Endodermal cell (in vitro differentiated cells): ENCODE results near the gene PXDC1. TPM values are rescaled to one million over a fixed set of nuclear protein-coding genes. Genes with fewer than 3 reads are reported as not detected.
A peak's percentile ranks its signal among the peaks of the same experiment; 100 is the strongest.
"Not testable (repeated sequence)": the region's sequence is repeated elsewhere in the genome, so short reads cannot be mapped to it uniquely, and the experiment has no call there.

ENCODE experiments used
- DNase-seq: peaks from one replicate; pipeline ENCODE4 v3.0.0-alpha.2; 2017
- H3K27ac ChIP-seq: 2 replicates; pipeline ENCODE4 v1.5.1; 2013; ENCODE audit warnings: mild to moderate bottlenecking, low read depth, low read length, moderate library complexity
- H3K27me3 ChIP-seq: 2 replicates; pipeline ENCODE4 v1.6.1; 2013; ENCODE audit warnings: mild to moderate bottlenecking, low read length, moderate library complexity; ENCODE audit not compliant: insufficient read depth, control insufficient read depth, poor library complexity, severe bottlenecking
- H3K36me3 ChIP-seq: 2 replicates; pipeline ENCODE4 v1.7.0; 2013; ENCODE audit warnings: mild to moderate bottlenecking, low read length, moderate library complexity; ENCODE audit not compliant: control insufficient read depth, insufficient read depth
- H3K4me1 ChIP-seq: one replicate; pipeline ENCODE4 v1.7.0; 2013; ENCODE audit warnings: low read length; ENCODE audit not compliant: control insufficient read depth, insufficient read depth
- H3K4me3 ChIP-seq: 2 replicates; pipeline ENCODE4 v1.5.1; 2013; ENCODE audit warnings: mild to moderate bottlenecking, low read length, moderate library complexity
- H3K9ac ChIP-seq: 2 replicates; pipeline ENCODE4 v1.6.1; 2013; ENCODE audit warnings: mild to moderate bottlenecking, low read length, moderate library complexity; ENCODE audit not compliant: poor library complexity, severe bottlenecking; ENCODE audit errors: extremely low read depth
- H3K9me3 ChIP-seq: 2 replicates; pipeline ENCODE4 v1.6.1; 2013; ENCODE audit warnings: mild to moderate bottlenecking, low read length, moderate library complexity; ENCODE audit not compliant: control insufficient read depth
- H3K27ac Mint-ChIP-seq: 2 replicates; pipeline ENCODE4 v1.8.0; 2020; ENCODE audit warnings: mixed read lengths
- H3K27me3 Mint-ChIP-seq: 2 replicates; pipeline ENCODE4 v1.8.0; 2021; ENCODE audit warnings: mild to moderate bottlenecking, mixed read lengths; ENCODE audit not compliant: insufficient read depth
- H3K36me3 Mint-ChIP-seq: 2 replicates; pipeline ENCODE4 v1.8.0; 2020; ENCODE audit warnings: low read depth, mixed read lengths
- H3K4me1 Mint-ChIP-seq: 2 replicates; pipeline ENCODE4 v1.8.0; 2020; ENCODE audit warnings: mixed read lengths
- H3K4me3 Mint-ChIP-seq: 2 replicates; pipeline ENCODE4 v1.8.0; 2020; ENCODE audit warnings: mild to moderate bottlenecking, moderate library complexity, mixed read lengths
- H3K9me3 Mint-ChIP-seq: 2 replicates; pipeline ENCODE4 v1.8.0; 2020; ENCODE audit warnings: mild to moderate bottlenecking, mixed read lengths
- WGBS, 2 experiments: methylation state at CpG; one replicate each; pipeline versions ENCODE4 v1.1.5 to v1.1.7; 2013; ENCODE audit warnings: missing lambda C conversion rate in 2 of 2, mixed read lengths in 1 of 2; ENCODE audit not compliant: insufficient coverage in 1 of 2, insufficient read length in 1 of 2; 5-methylcytosine and 5-hydroxymethylcytosine counted together
- total RNA-seq, 2 donors: library from RNA; stranded (reverse); fragmentation: NEBNext Ultra II Directional in 1 of 2; extraction: Animal tissue kit (Norgen Biotek cat#: 25700) in 1 of 2; gene quantifications; 2 replicates in 1 of 2; 3 replicates in 1 of 2; pipeline ENCODE4 v1.2.1, GENCODE V29; 2021
- TF ChIP-seq, protein P1 (sequence below): fragments of 200-600 bp; sonication (generic); conservative IDR thresholded peaks from 2 replicates; pipeline ENCODE4 v1.5.0; 2021; ENCODE audit warnings: antibody characterized with exemption, mild to moderate bottlenecking

Gene PXDC1
- total RNA-seq, 2 donors from 2014 or later: 3.3 to 4.6 TPM

- H3K4me3 Mint-ChIP-seq: no peak overlapping the region
These were observed 10.4 kb upstream of the PXDC1 start for GRCh38 chr6:3761989-3762270.

DNA sequence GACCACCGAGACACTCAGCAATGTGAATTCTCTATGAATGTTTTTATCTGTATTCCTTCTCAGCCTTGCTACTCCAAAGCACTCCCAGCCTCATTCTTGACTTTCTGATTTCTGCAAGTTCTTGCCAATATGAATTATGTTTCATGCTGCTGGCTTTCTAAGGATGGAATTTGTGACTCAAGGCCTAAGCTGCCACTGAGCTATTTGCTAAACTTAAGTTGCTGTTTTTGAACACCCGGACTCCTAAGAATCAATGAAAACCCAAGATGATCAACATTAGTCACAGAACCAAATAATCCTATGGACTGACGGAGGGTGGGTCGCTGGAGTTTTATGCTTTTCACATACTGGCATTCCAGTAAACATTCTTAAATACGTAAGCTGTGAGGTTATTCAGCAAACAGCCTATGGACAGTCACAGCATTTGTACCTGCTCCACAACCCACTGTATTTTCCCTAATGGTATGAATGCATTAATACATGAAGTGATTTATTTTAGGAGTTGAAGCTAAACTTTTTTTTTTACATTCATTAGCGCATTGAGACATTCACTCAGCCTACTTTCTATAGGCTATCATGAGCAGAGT, 8.2 kb upstream of the PXDC1 start:
- DNase-seq: no peak
- no peak overlapping the region for H3K4me3 ChIP-seq
- H3K27ac ChIP-seq: no peak overlapping the region
- 94 to 100% methylated on average over 4 to 6 of the region's 6 CpGs for WGBS, 2 experiments
- H3K27me3 ChIP-seq: no peaks in the 10 kb centered on the region
- Mint-ChIP-seq H3K27ac (no peak overlapping the region), H3K9me3 (no peaks in the 10 kb centered on the region), H3K27me3 (no peaks in the 10 kb centered on the region), H3K36me3 (no peaks in the 10 kb centered on the region), H3K4me1 (peaks cover 13% of the 10 kb centered on the region), H3K4me3 (no peak overlapping the region)
- no peaks in the 10 kb centered on the region for H3K36me3 ChIP-seq
- no peak overlapping the region for H3K9ac ChIP-seq
- TF ChIP-seq, protein P1, sequence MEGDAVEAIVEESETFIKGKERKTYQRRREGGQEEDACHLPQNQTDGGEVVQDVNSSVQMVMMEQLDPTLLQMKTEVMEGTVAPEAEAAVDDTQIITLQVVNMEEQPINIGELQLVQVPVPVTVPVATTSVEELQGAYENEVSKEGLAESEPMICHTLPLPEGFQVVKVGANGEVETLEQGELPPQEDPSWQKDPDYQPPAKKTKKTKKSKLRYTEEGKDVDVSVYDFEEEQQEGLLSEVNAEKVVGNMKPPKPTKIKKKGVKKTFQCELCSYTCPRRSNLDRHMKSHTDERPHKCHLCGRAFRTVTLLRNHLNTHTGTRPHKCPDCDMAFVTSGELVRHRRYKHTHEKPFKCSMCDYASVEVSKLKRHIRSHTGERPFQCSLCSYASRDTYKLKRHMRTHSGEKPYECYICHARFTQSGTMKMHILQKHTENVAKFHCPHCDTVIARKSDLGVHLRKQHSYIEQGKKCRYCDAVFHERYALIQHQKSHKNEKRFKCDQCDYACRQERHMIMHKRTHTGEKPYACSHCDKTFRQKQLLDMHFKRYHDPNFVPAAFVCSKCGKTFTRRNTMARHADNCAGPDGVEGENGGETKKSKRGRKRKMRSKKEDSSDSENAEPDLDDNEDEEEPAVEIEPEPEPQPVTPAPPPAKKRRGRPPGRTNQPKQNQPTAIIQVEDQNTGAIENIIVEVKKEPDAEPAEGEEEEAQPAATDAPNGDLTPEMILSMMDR: no peak
- H3K4me1 ChIP-seq: no peaks in the 10 kb centered on the region
- no peaks in the 10 kb centered on the region for H3K9me3 ChIP-seq

More at GRCh38 chr6:3761989-3762270, 10.4 kb upstream of the PXDC1 start:
- Histone ChIP-seq H3K4me3 (no peak overlapping the region), H3K4me1 (no peaks in the 10 kb centered on the region), H3K36me3 (no peaks in the 10 kb centered on the region), H3K9ac (no peak overlapping the region), H3K27ac (no peak overlapping the region), H3K27me3 (no peaks in the 10 kb centered on the region), H3K9me3 (no peaks in the 10 kb centered on the region)
- no peaks in the 10 kb centered on the region for H3K9me3 Mint-ChIP-seq
- H3K4me1 Mint-ChIP-seq: peaks cover 5% of the 10 kb centered on the region
- no peaks in the 10 kb centered on the region for H3K27me3 Mint-ChIP-seq
- WGBS, 2 experiments: 93 to 100% methylated on average over 2 to 8 of the region's 8 CpGs
- TF ChIP-seq, protein P1: no peak
- no peaks in the 10 kb centered on the region for H3K36me3 Mint-ChIP-seq
- DNase-seq: peak; percentile 35
- H3K27ac Mint-ChIP-seq: no peak overlapping the region

- peaks cover 13% of the 10 kb centered on the region for H3K4me1 Mint-ChIP-seq
- no peak for DNase-seq
- no peaks in the 10 kb centered on the region for H3K9me3 Mint-ChIP-seq
- Histone ChIP-seq H3K27ac (no peak overlapping the region), H3K4me1 (no peaks in the 10 kb centered on the region), H3K36me3 (no peaks in the 10 kb centered on the region), H3K9me3 (no peaks in the 10 kb centered on the region), H3K9ac (no peak overlapping the region), H3K4me3 (no peak overlapping the region), H3K27me3 (peaks cover under 1% of the 10 kb centered on the region)
- no peaks in the 10 kb centered on the region for H3K36me3 Mint-ChIP-seq
- no peak overlapping the region for H3K4me3 Mint-ChIP-seq
- H3K27ac Mint-ChIP-seq: no peak overlapping the region
- H3K27me3 Mint-ChIP-seq: no peaks in the 10 kb centered on the region
- WGBS, 2 experiments: 94 to 97% methylated on average over 7 of the region's 7 CpGs
- TF ChIP-seq, protein P1: no peak
These were observed 7.3 kb upstream of the PXDC1 start for GRCh38 chr6:3758842-3759144.

- not testable (repeated sequence) for H3K36me3 Mint-ChIP-seq, H3K9ac ChIP-seq, H3K9me3 ChIP-seq, H3K4me3 ChIP-seq, H3K36me3 ChIP-seq, H3K4me1 ChIP-seq, H3K27ac Mint-ChIP-seq, H3K27ac ChIP-seq, DNase-seq, H3K27me3 ChIP-seq, H3K27me3 Mint-ChIP-seq, H3K4me3 Mint-ChIP-seq, H3K9me3 Mint-ChIP-seq
- H3K4me1 Mint-ChIP-seq: peaks cover 13% of the 10 kb centered on the region
- WGBS, 2 experiments: 96 to 99% methylated on average over 38 to 56 of the region's 57 CpGs
These were observed 6.7 kb upstream of the PXDC1 start for GRCh38 chr6:3757998-3758841.
